HepG2 (cell line): ENCODE measurements around the gene MPST.

Experiments used
- AGO1 ChIP-seq: fragments of 200-400 bp; formaldehyde crosslinking; IDR thresholded peaks from 2 replicates; pipeline ENCODE4 v1.6.1; 2017; ENCODE audit warnings: mild to moderate bottlenecking, low read depth, low read length, moderate library complexity; ENCODE audit not compliant: poor library complexity, severe bottlenecking
- CTCF ChIP-seq: sonication (generic); formaldehyde crosslinking; IDR thresholded peaks from 2 replicates; pipeline ENCODE4 v1.5.0; 2020; ENCODE audit warnings: mild to moderate bottlenecking, missing genetic modification reagents, moderate library complexity
- EHMT2 ChIP-seq: fragments of 200-600 bp; sonication (generic); IDR thresholded peaks from 2 replicates; pipeline ENCODE4 v1.7.0; 2017; ENCODE audit warnings: antibody characterized with exemption, low read depth, low read length, borderline replicate concordance
- FOXA1 ChIP-seq, 2 experiments: fragments of 450-650 bp in 1 of 2; sonication (generic) in 1 of 2; formaldehyde crosslinking in 1 of 2; IDR thresholded peaks; 2 replicates each; pipeline versions ENCODE4 v1.4.0 to v1.6.1; 2016 to 2020; ENCODE audit warnings: missing genetic modification reagents in 1 of 2
- FOXM1 ChIP-seq: sonication (generic); formaldehyde crosslinking; IDR thresholded peaks from 2 replicates; pipeline ENCODE4 v1.5.0; 2020; ENCODE audit warnings: missing genetic modification reagents
- MED13 ChIP-seq: sonication (generic); formaldehyde crosslinking; IDR thresholded peaks from 2 replicates; pipeline ENCODE4 v1.5.0; 2020; ENCODE audit warnings: missing genetic modification reagents
- PBX3 ChIP-seq: sonication (generic); formaldehyde crosslinking; IDR thresholded peaks from 2 replicates; pipeline ENCODE4 v1.8.1; 2023; ENCODE audit warnings: missing genetic modification reagents, inconsistent platforms, borderline replicate concordance
- SUZ12 ChIP-seq: fragments of 150-350 bp; IDR thresholded peaks from 2 replicates; pipeline ENCODE4 v1.6.1; 2014; ENCODE audit warnings: low read depth, low read length
- TAF1 ChIP-seq: sonication (generic); formaldehyde crosslinking; IDR thresholded peaks from 2 replicates; pipeline ENCODE4 v1.4.0; 2020; ENCODE audit warnings: missing genetic modification reagents
- ZNF274 ChIP-seq: sonication (generic); formaldehyde crosslinking; IDR thresholded peaks from 2 replicates; pipeline ENCODE4 v1.5.1; 2020; ENCODE audit warnings: mild to moderate bottlenecking, missing genetic modification reagents
- ZNF296 ChIP-seq: sonication (generic); formaldehyde crosslinking; conservative IDR thresholded peaks from 2 replicates; pipeline ENCODE4 v1.5.0; 2020; ENCODE audit warnings: mild to moderate bottlenecking, missing genetic modification reagents
- ZNF567 ChIP-seq: sonication (generic); formaldehyde crosslinking; IDR thresholded peaks from 2 replicates; pipeline ENCODE4 v1.8.1; 2023; ENCODE audit warnings: mild to moderate bottlenecking, missing genetic modification reagents, borderline replicate concordance
- ZNF761 ChIP-seq: sonication (generic); formaldehyde crosslinking; conservative IDR thresholded peaks from 2 replicates; pipeline ENCODE4 v1.4.0; 2020; ENCODE audit warnings: mild to moderate bottlenecking, missing genetic modification reagents
- TF ChIP-seq, protein P1 (sequence below): sonication (generic); formaldehyde crosslinking; IDR thresholded peaks from 2 replicates; pipeline ENCODE4 v1.8.0; 2022; ENCODE audit warnings: mild to moderate bottlenecking, missing genetic modification reagents, borderline replicate concordance

DNA sequence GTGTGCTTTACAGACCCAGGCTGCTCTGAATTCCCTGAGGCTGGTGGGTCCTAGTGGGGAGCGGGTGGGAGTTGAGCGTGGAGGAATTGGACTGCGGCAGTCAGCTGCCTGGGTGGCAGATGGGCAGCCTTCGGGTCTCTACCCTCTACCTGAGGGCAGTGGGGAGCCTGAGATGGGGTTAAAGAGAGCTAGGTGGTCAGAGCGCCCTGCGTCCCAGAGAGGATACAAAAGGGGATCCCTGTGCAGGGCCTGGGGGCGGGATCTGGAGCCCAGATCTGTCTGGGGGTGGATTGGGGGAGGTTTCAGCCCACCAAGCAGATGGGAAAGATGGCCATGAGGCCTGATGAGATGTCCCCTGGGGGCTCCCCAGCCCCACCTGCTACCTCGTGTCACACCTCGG, 50.2 kb downstream of the MPST start:
- TF ChIP-seq ZNF567 (no peak), CTCF (no peak), PBX3 (CRISPR knock-in tag) (no peak), ZNF274 (CRISPR knock-in tag) (no peak), TAF1 (CRISPR knock-in tag) (no peak), FOXM1 (no peak), SUZ12 (no peak), MED13 (CRISPR knock-in tag) (no peak), ZNF761 (CRISPR knock-in tag) (no peak), EHMT2 (no peak), AGO1 (no peak), FOXA1 (IDR thresholded peaks at IDR 0.05) (no peak), FOXA1 (CRISPR knock-in tag; IDR thresholded peaks at IDR 0.05) (no peak), ZNF296 (CRISPR knock-in tag) (no peak)
- TF ChIP-seq, protein P1, sequence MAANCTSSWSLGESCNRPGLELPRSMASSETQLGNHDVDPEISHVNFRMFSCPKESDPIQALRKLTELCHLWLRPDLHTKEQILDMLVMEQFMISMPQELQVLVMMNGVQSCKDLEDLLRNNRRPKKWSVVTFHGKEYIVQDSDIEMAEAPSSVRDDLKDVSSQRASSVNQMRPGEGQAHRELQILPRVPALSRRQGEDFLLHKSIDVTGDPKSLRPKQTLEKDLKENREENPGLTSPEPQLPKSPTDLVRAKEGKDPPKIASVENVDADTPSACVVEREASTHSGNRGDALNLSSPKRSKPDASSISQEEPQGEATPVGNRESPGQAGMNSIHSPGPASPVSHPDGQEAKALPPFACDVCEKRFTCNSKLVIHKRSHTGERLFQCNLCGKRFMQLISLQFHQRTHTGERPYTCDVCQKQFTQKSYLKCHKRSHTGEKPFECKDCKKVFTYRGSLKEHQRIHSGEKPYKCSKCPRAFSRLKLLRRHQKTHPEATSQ: no peak
